ENCODE results near the gene ANKRD6. TPM values are rescaled to one million over a fixed set of nuclear protein-coding genes. Genes with fewer than 3 reads are reported as not detected.
"Not testable (repeated sequence)": the region's sequence is repeated elsewhere in the genome, so short reads cannot be mapped to it uniquely, and the experiment has no call there.

Gene ANKRD6
- total RNA-seq, 1 experiment from 2014 or later, result 20.5 TPM

- Histone ChIP-seq H3K36me3 (ENCODE audit: control insufficient read depth, insufficient read depth, low read length) (no peaks in the 10 kb centered on the region), H3K27me3 (replicated peaks; ENCODE audit: control insufficient read depth, insufficient read depth, low read length) (no peaks in the 10 kb centered on the region), H3K4me3 (ENCODE audit: low read depth, low read length) (no peak overlapping the region), H3K9me3 (no peaks in the 10 kb centered on the region), H3K4me1 (no peaks in the 10 kb centered on the region)
- H3K4me3 Mint-ChIP-seq (ENCODE audit: unreplicated experiment), result no peak overlapping the region
- H3K4me1 Mint-ChIP-seq (ENCODE audit: low read depth, unreplicated experiment), result no peaks in the 10 kb centered on the region
- TF ChIP-seq, protein P1, sequence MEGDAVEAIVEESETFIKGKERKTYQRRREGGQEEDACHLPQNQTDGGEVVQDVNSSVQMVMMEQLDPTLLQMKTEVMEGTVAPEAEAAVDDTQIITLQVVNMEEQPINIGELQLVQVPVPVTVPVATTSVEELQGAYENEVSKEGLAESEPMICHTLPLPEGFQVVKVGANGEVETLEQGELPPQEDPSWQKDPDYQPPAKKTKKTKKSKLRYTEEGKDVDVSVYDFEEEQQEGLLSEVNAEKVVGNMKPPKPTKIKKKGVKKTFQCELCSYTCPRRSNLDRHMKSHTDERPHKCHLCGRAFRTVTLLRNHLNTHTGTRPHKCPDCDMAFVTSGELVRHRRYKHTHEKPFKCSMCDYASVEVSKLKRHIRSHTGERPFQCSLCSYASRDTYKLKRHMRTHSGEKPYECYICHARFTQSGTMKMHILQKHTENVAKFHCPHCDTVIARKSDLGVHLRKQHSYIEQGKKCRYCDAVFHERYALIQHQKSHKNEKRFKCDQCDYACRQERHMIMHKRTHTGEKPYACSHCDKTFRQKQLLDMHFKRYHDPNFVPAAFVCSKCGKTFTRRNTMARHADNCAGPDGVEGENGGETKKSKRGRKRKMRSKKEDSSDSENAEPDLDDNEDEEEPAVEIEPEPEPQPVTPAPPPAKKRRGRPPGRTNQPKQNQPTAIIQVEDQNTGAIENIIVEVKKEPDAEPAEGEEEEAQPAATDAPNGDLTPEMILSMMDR (IDR thresholded peaks at IDR 0.05; ENCODE audit: insufficient read depth in 1 of 2, low read depth in 1 of 2, low read length in 1 of 2, severe bottlenecking in 1 of 2, unreplicated experiment in 1 of 2), result no peak
- no peak overlapping the region for H3K27ac Mint-ChIP-seq (ENCODE audit: unreplicated experiment)
- ChIA-PET POLR2A (no interaction called here), CTCF (no interaction called here)
- peaks cover 4% of the 10 kb centered on the region for H3K27me3 Mint-ChIP-seq (ENCODE audit: insufficient read depth, unreplicated experiment)
- H3K36me3 Mint-ChIP-seq (ENCODE audit: insufficient read depth, unreplicated experiment), result no peaks in the 10 kb centered on the region
- no peak for DNase-seq
- intact Hi-C loops (cut with micrococcal nuclease; ENCODE audit: unreplicated experiment), result no loop called here
- BruUV-seq (replicated peaks), result no TSS peak
- no peaks in the 10 kb centered on the region for H3K9me3 Mint-ChIP-seq (ENCODE audit: unreplicated experiment)
Observed at GRCh38 chr6:89392823-89393222, 40.1 kb upstream of the ANKRD6 start.

DNA sequence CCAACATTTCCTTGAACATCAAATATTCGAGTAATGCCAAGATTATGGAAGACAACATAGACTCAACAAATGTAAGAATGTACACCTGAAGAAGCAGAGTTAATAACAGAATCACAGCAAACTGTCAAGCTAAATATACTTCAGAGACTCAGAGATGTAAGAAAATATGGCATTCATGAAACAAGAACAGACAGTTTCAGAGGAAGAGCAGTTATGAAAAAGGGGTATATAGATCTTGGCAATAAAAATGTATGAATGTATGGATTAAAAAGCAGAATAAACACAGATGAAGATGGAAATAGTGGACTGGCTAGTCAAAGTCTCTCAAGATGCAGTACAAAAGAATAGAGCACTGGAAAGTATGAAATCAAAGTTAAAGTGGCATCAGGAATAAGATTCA, 39.3 kb upstream of the ANKRD6 start:
- Histone ChIP-seq H3K4me1 (no peaks in the 10 kb centered on the region), H3K9me3 (no peaks in the 10 kb centered on the region), H3K27me3 (replicated peaks; ENCODE audit: control insufficient read depth, insufficient read depth, low read length) (no peaks in the 10 kb centered on the region), H3K36me3 (ENCODE audit: control insufficient read depth, insufficient read depth, low read length) (no peaks in the 10 kb centered on the region), H3K4me3 (ENCODE audit: low read depth, low read length) (no peak overlapping the region)
- Mint-ChIP-seq H3K36me3 (ENCODE audit: insufficient read depth, unreplicated experiment) (no peaks in the 10 kb centered on the region), H3K9me3 (ENCODE audit: unreplicated experiment) (no peaks in the 10 kb centered on the region), H3K4me3 (ENCODE audit: unreplicated experiment) (no peak overlapping the region), H3K4me1 (ENCODE audit: low read depth, unreplicated experiment) (no peaks in the 10 kb centered on the region), H3K27ac (ENCODE audit: unreplicated experiment) (no peak overlapping the region), H3K27me3 (ENCODE audit: insufficient read depth, unreplicated experiment) (peaks cover 4% of the 10 kb centered on the region)
- TF ChIP-seq, protein P1 (IDR thresholded peaks at IDR 0.05; ENCODE audit: insufficient read depth in 1 of 2, low read depth in 1 of 2, low read length in 1 of 2, severe bottlenecking in 1 of 2, unreplicated experiment in 1 of 2), result no peak
- intact Hi-C loops (cut with micrococcal nuclease; ENCODE audit: unreplicated experiment), result no loop called here
- BruUV-seq (replicated peaks), result no TSS peak
- POLR2A ChIA-PET, result no interaction called here
- CTCF ChIA-PET, result no interaction called here
- DNase-seq, result no peak

GRCh38 chr6:89397884-89398283, 35.1 kb upstream of the ANKRD6 start:
- H3K9me3 ChIP-seq; H3K27me3 Mint-ChIP-seq (ENCODE audit: insufficient read depth, unreplicated experiment); DNase-seq; H3K4me3 Mint-ChIP-seq (ENCODE audit: unreplicated experiment); H3K4me1 Mint-ChIP-seq (ENCODE audit: low read depth, unreplicated experiment); H3K27me3 ChIP-seq (replicated peaks; ENCODE audit: control insufficient read depth, insufficient read depth, low read length); intact Hi-C loops (cut with micrococcal nuclease; ENCODE audit: unreplicated experiment); BruUV-seq (replicated peaks); H3K36me3 ChIP-seq (ENCODE audit: control insufficient read depth, insufficient read depth, low read length); POLR2A ChIA-PET; H3K27ac Mint-ChIP-seq (ENCODE audit: unreplicated experiment); H3K4me3 ChIP-seq (ENCODE audit: low read depth, low read length); H3K4me1 ChIP-seq; H3K36me3 Mint-ChIP-seq (ENCODE audit: insufficient read depth, unreplicated experiment); H3K9me3 Mint-ChIP-seq (ENCODE audit: unreplicated experiment): not testable (repeated sequence)
- CTCF ChIA-PET, result interaction anchor here (0.7 kb wide), 1 partner anchor 217 kb away, joined by 3 read pairs; no protein-coding TSS in a partner anchor

All from Caco-2 (cell line).